ENCODE data around the gene CDH4.

Gene CDH4

DNA sequence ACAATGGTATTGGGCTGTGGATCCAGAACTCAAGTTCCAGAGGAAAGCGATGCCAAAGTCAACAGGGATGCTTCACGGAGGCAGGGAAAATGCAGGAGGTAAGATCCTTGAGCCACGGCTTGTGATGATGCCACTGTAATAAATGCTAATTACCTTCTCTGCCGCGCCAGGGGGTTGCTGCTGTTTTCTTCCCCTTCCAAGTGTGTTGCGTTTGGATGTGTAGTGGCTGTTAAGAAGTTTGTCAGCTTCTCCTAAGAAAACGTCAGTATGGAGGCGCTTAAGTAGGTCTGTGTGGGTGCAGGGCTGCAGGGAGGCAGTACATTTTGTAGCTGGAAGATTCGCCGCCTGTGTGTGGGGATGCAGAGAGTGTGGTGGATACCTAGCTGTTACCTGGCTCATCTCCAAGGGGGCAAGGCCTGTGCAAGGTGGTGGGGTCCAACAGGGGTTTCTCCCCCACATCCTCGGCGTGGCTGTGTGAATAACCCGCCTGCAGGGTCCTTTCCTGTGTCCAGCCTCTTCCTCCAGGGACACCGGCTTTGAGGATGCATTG lies 318.7 kb downstream of the CDH4 start:
- DNase-seq: no peak

DNA sequence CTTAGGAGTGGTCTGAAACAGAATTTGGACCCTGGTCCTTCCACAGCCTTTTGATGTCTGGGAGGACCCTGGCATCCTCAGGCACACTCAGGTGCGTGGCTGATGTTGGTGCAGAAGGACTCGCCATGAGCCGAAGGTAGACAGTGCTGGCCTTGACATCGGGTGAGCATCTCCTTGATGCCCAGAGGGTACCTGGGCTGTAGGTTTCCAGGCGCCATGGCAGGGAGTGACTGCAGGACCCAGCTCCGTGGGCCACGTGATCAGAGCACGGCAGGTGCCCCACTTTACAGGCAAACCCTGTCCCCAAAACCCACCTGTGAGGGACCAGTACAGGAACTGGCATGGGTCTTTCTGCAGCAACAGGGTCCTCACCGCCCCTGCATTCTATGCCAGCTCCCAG lies 319.2 kb downstream of the CDH4 start:
- DNase-seq: no peak

DNA sequence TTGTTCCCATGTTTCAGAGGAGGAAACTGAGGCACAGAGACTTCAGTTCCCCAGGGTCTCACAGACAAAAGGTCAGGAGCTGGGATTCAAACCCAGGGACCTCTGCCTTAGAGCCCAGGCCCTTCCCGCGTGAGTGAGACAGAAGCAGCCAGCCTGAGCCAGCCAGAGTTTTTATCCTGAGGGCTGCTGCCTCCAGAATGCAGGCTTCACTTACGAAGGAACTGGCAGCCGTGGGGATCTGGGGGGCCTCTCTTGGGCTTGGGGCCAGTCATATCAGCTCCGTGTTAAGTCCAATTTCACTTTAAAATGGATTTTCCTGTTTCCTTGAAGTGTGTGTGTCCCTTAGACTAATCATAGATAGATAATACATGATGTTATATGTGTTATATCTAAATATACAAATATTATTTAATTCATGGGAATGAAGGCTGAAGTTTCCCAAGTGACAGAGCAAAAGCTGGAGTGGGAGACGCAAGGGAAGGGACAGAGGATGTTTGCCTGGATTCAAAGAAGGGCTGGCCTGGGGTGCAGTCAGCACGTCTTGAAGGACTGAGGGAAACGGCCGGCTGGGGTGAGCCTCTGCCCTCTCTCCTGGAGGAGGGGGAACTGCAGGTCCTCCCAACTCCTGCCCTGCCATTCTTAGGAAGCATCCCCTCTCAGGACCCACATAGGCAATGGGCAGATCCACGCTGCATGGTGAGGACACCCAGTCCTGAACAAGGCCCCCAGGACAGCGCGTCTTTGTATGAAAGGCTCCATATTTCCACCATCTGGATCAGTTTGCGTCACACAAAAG lies 320.1 kb downstream of the CDH4 start:
- DNase-seq: no peak

DNA sequence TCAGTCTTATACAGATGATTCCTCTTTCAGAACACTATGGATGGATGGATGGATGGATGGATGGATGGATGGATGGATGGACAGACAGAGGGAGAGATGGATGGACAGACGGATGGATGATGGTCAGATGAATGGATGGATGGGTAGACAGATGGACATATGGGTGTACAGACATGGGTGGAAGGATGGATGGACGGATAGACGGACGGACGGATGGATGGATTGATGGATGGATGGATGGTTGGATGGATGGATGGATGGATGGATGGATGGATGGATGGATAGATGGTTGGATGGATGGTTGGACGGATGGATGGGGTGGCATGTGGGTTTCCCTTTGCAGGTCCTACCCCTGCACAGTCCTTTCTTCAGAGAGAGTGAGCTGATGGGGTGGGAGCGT lies 320.7 kb downstream of the CDH4 start:
- no peak for DNase-seq

- DNase-seq: no peak
These were observed 321.6 kb downstream of the CDH4 start for GRCh38 chr20:61573415-61574305.

DNA sequence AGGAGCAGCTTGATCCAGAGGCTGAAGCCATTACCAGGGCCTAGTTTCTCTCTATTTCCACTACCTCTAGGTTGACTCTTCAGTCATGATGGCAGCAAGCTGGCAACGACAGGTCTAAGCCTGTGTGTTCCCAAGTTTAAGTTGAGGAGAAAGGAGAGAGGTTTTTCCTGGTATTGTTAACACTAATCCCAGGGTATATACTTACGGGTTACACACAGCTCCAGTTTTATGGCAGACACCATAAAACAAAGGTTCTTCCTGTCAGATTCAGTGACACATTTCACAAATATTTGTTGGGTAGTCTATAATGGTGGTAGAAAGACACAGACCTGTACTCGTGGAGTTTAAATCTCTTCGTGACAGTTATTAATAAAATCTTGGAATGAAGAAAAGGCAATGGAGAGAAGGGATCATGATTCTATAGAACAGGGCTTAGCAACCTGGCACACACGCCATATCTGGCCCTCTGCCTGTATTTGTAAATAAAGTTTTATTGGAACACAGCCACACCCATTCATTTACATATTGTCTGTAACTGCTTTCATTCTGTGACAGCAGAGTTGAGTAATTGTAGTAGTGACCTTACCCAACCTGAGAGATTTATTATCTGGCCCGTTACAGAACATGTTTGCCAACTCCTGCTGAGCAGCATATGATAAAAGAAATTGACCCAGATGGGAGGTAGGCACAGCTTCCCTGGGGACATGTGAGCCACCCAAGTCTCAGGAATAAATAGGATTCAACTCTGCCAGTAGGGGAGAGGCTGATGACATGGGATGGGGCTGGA lies 323.3 kb downstream of the CDH4 start:
- no peak for DNase-seq

- no peak for DNase-seq
These were observed 324.3 kb downstream of the CDH4 start for GRCh38 chr20:61576372-61576771.

DNA sequence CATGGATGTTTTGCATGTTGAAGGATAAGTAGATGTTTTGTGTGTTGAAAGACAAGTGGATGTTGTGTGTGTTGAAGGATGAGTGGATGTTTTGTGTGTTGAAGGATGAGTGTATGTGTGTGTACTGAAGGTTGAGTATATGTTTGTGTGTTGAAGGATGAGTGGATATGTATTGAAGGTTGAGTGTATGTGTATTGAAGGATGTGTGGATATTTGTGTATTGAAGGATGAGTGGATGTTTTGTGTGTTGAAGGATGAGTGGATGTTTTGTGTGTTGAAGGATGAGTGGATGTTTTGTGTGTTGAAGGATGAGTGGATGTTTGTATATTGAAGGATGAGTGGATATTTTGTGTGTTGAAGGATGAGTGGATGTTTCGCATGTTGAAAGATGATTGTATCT lies 325.0 kb downstream of the CDH4 start:
- no peak for DNase-seq

DNA sequence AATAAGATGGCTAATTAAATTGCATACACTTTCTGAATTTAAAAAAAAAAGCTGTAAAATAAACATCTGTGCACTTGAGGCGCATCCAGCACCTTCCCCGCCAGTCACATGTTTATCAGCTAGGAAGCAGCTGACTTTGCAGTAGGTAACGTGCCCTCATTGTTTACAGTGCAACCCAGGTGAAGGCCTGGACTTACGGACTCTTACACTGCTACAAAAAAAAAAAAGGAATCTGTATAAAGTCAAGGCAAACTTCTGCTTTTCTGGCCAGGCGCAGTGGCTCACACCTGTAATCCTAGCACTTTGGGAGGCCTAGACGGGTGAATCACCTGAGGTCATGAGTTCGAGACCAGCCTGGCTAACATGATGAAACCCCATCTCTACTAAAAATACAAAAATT lies 327.8 kb downstream of the CDH4 start:
- DNase-seq: no peak

DNA sequence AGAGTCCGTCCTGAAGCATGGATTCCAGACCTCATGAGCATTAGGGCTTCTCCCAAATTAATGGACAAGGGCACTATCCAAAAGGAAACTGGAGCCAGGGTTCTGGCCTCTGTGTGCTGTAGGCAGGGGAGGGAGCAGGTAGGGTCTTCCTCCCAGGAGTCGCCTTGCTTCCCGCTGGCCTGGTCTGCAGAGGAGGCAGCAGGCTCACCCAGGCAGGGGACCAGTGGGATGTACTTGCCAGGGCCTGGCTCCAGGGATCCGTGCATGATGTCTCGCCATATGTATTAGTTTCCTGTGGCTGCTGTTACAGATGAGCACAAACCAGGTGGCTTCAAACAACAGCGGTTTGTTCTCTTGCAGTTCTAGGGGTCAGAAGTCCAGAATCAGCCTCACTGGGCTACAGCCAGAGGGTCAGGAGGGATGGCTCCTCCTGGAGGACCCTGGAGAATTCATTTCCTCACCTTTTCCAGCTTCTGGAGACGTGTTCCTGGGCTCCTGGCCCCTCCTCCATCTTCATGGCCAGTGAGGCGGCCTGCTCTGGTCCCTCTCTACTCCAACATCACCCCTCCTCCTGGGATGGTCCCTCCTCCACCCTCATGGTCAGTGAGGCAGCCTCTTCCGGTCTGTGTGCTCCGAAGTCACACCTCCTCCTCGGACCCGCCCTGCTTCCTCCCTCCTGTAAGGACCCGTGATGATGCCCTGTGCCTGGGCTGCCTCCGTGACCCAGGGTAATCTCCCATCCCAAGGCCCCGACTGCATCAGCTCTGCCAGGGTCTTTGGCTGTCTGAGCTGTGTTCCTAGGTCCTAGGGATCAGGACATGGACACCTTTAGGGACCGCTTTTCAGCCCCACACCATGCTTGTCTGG lies 329.1 kb downstream of the CDH4 start:
- DNase-seq: no peak

DNA sequence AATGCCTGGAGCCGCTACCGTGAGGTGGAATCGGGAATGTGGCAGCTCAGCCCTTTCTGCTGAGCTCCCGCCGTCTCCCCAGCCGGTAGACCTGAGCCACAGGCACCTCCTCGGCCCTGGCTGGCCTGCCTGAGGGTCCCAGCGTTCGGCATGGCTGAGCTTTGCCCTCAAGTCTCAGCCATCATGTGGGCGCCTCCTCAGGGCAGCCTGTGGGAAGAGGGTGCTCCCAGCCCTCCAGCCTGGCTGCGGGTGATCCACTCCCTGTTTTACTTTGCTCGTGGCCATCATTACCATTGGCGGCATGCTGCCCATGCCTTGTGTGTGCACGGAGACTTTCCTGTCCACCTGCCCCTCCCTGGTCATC lies 329.7 kb downstream of the CDH4 start:
- no peak for DNase-seq

- no peak for DNase-seq
These were observed 330.3 kb downstream of the CDH4 start for GRCh38 chr20:61582196-61582923.

DNA sequence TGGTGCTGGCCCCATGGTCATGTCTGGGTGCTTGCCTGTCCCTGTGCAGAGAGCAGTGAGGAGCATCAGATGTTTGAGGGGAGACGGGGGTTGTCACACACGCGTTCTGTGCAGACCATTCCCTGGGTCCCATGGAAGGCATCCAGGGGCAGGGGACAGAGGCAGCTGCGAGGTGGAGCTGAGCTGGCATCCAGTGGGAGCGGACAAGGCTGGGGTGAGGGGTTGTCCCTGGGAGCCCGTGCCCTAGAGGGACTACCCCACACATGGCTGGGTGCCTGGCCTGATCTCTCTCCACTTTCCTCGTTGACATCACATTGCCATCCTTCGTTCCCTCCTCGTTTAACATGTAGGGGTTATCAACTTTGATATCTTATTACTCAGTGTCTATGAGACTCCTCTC lies 331.3 kb downstream of the CDH4 start:
- no peak for DNase-seq

- DNase-seq: no peak
These were observed 332.8 kb downstream of the CDH4 start for GRCh38 chr20:61584851-61585250.

GRCh38 chr20:61585764-61586163 lies 333.7 kb downstream of the CDH4 start:
- no peak for DNase-seq

DNA sequence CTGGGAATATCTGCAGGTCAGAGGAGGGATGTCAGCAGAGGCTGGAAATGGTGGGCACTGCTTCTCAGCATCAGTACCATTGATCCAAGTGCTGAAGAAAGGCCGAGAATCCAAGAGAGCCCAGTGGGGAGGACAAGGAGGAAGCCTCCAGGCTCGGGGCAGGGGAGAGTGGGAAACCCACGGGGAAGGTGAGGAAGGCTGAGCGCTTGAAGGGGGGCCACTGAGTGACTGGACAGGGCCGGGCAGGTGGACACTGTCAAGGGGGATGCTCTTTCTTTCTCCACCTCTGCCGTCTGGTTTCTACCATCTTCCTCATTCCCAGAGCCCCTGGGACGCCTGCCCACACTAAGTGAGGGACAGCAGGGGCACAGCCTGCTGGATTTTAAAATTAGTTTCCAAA lies 335.0 kb downstream of the CDH4 start:
- DNase-seq: no peak

DNA sequence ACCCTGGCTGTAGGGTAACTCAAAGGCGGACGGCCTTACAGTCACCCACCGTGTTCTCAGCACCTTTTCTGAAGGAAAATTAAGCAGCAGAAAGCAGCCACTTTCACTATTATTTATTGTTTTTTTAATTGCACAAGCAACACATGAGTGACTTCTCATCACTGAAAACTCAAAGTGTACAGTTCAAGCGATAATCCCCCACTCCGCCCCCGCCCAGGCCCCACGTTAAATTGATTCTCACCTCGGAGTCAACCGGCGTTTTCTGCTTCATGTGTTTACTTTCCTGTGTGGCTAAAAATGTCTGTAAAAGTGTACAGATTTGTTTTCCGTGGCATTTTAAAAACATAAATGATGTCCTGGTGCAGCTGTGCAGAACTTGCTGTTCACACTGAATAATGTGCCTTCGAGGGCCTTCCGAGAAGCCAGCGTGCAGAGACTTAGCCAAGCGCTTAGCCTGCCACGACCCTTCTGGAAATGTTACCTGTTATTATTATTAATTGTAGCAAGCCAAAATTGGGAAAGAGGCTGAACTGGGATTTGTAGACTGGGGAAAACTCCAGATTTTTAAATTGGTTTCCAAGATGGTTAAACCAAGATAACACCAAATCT lies 335.7 kb downstream of the CDH4 start:
- no peak for DNase-seq

DNA sequence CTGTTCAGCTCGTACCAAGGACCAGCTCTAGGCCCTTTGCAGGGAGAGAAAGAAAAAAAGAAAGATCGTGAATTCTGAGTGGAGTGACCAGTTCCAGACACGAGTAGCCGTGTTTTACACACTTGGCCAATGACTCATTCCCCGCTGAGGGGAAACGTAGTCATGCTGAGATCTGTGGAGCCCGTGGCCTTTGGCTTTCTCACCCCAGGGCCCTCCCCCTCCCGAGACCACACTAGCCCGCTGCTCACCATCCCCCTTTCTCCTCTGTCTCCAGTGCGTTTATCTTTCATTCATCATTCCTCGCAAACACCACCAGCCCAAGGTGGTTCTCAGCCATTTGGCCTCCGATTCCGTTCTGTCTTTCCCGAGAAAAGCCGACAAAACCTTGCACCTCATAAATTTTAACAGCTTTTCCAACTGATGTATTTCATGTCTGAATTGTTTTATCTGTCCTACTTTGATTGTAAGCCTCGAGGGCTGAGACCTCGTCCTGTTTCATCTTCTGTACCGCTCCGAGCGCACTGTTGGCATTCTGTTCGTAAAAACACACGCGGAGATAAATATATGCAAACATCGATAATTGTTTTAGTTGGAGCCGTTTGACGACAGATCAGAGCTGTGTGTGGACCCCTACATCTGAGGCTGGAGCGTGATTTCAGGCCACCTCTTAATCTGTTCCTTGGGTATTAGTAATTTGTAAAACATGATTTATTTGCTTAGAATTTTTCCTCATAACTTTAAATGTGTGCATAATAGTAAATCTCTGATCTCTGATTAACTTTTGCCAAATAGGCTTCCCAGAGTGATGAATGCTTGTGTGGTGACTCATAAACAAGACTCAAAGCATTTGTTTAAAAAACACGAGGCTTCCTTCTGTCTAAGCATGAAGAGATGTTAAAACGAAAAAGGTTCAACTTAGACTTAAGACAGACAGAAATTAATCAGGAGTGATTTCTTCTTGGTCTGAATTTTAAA lies 336.6 kb downstream of the CDH4 start:
- DNase-seq: no peak

DNA sequence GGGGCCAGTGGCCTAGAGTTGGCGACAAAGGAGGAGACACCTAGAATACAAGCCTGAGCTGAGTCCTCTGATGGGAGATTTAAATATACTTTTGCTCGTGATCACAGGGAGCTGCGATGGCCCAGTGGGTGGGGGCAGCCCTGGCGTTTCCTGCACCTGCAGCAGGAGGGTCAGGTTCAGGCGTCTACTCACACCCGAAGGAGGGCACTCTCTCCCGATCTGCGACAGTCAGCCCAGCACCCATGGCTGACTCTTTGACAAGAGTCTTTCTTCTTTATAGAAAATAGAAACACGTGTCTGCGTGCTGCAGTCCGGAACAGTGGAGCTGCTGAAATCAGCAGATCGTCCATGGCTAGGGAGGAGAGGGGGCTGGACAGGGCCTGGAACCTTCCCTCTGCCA lies 338.2 kb downstream of the CDH4 start:
- DNase-seq: no peak

GRCh38 chr20:61593516-61593915 lies 341.5 kb downstream of the CDH4 start:
- no peak for DNase-seq
